K562 (cell line): ENCODE measurements around the gene RSPH9. TPM values are rescaled to one million over a fixed set of nuclear protein-coding genes. Genes with fewer than 3 reads are reported as not detected.

ENCODE experiments used
- ETV1 ChIP-seq: fragments of 450-650 bp; conservative IDR thresholded peaks from 2 replicates; pipeline ENCODE4 v1.6.1; 2016; ENCODE audit warnings: missing genetic modification characterization, control low read depth, low read depth, missing compliant biosample characterization
- ETV6 ChIP-seq, 3 experiments: fragments of 150-350 bp in 1 of 3; sonication (generic) in 1 of 3; formaldehyde crosslinking in 1 of 3; IDR thresholded peaks; 2 replicates each; pipeline versions ENCODE4 v1.6.1 to v1.8.0; 2014 to 2022; ENCODE audit warnings: borderline replicate concordance in 2 of 3, low read depth in 2 of 3, antibody characterized with exemption in 1 of 3, low read length in 1 of 3, mild to moderate bottlenecking in 1 of 3, missing genetic modification reagents in 1 of 3
- MEF2A ChIP-seq: IDR thresholded peaks from 2 replicates; pipeline ENCODE4 v1.6.1; 2011; ENCODE audit warnings: low read depth, mild to moderate bottlenecking, low read length, moderate library complexity; ENCODE audit not compliant: control insufficient read depth
- MXI1 ChIP-seq: IDR thresholded peaks from 2 replicates; pipeline ENCODE4 v1.6.1; 2011; ENCODE audit warnings: low read depth, mild to moderate bottlenecking, improper control_type of control experiment, low read length
- PCBP2 ChIP-seq: fragments of 200-400 bp; formaldehyde crosslinking; IDR thresholded peaks from 2 replicates; pipeline ENCODE4 v1.6.1; 2018; ENCODE audit warnings: low read length, low read depth, mild to moderate bottlenecking, moderate library complexity; ENCODE audit not compliant: poor library complexity, severe bottlenecking
- PHF20 ChIP-seq: fragments of 450-650 bp; IDR thresholded peaks from 2 replicates; pipeline ENCODE4 v1.6.1; 2018; ENCODE audit not compliant: partially characterized antibody
- POLR3A ChIP-seq: IDR thresholded peaks from 2 replicates; pipeline ENCODE4 v1.6.1; 2011; ENCODE audit warnings: borderline replicate concordance, mild to moderate bottlenecking, moderate library complexity; ENCODE audit not compliant: insufficient read length, insufficient read depth; ENCODE audit errors: extremely low read depth
- RBM22 ChIP-seq: fragments of 200-400 bp; formaldehyde crosslinking; IDR thresholded peaks from 2 replicates; pipeline ENCODE4 v1.6.1; 2018; ENCODE audit warnings: low read length, low read depth; ENCODE audit not compliant: poor library complexity, severe bottlenecking
- SMAD1 ChIP-seq: fragments of 150-350 bp; IDR thresholded peaks from 2 replicates; pipeline ENCODE4 v1.6.1; 2014; ENCODE audit warnings: low read length, low read depth; ENCODE audit not compliant: partially characterized antibody
- SOX6 ChIP-seq: fragments of 450-650 bp; IDR thresholded peaks from 2 replicates; pipeline ENCODE4 v1.6.1; 2014; ENCODE audit warnings: mild to moderate bottlenecking
- TCFL5 ChIP-seq: fragments of 250-450 bp; sonication (Bioruptor Pico); conservative IDR thresholded peaks from 2 replicates; pipeline ENCODE4 v1.6.1; 2021; ENCODE audit warnings: mild to moderate bottlenecking, moderate library complexity, matching md5 sums
- YBX1 ChIP-seq: fragments of 450-650 bp; IDR thresholded peaks from 2 replicates; pipeline ENCODE4 v1.7.1; 2016; ENCODE audit warnings: mild to moderate bottlenecking
- ZBTB17 ChIP-seq: fragments of 450-650 bp; formaldehyde crosslinking; IDR thresholded peaks from 2 replicates; pipeline ENCODE4 v1.4.0; 2020; ENCODE audit warnings: mild to moderate bottlenecking
- ZNF23 ChIP-seq: fragments of 250-450 bp; sonication (Bioruptor Pico); IDR thresholded peaks from 2 replicates; pipeline ENCODE4 v1.4.0; 2020; ENCODE audit warnings: mild to moderate bottlenecking
- ZNF253 ChIP-seq: fragments of 250-450 bp; sonication (Bioruptor Pico); conservative IDR thresholded peaks from 2 replicates; pipeline ENCODE4 v1.6.1; 2021; ENCODE audit warnings: mild to moderate bottlenecking
- polyA plus RNA-seq, 8 experiments: library from polyadenylated mRNA; depleted of rRNA in 4 of 8; stranded (reverse) in 5 of 8; unstranded in 3 of 8; fragments of >200 nt; fragmentation: Nextera tagmentation in 2 of 8; fragmentation: Illumina TruSeq in 1 of 8; extraction: Ambion mirVana in 2 of 8; extraction: Trizol in 1 of 8; gene quantifications; 2 replicates each; pipeline versions ENCODE4 v1.2.1 to v1.2.3, GENCODE V29; 2011 to 2014; ENCODE audit warnings: inconsistent platforms in 1 of 8, missing spikeins in 1 of 8
- total RNA-seq, 7 experiments: library from RNA; depleted of rRNA in 6 of 7; stranded (reverse); fragments of >200 nt in 6 of 7; fragmentation: Illumina TruSeq in 2 of 7; extraction: Trizol in 2 of 7; gene quantifications; 2 replicates each; pipeline versions ENCODE4 v1.2.1 to v1.2.3, GENCODE V29; 2011 to 2021; ENCODE audit warnings: low replicate concordance in 1 of 7
- TF ChIP-seq, protein P1 (sequence below): fragments of 450-650 bp; IDR thresholded peaks from 2 replicates; pipeline ENCODE4 v1.6.1; 2016; ENCODE audit warnings: missing biosample characterization, missing genetic modification characterization
- TF ChIP-seq, protein P2 (sequence below): fragments of 450-650 bp; formaldehyde crosslinking; IDR thresholded peaks from 2 replicates; pipeline ENCODE4 v1.4.0; 2020; ENCODE audit warnings: mild to moderate bottlenecking, moderate library complexity
- TF ChIP-seq, protein P3 (sequence below): sonication (generic); formaldehyde crosslinking; IDR thresholded peaks from 2 replicates; pipeline ENCODE4 v1.8.0; 2022; ENCODE audit warnings: mild to moderate bottlenecking, missing genetic modification reagents
- TF ChIP-seq, protein P4 (sequence below), 2 experiments: IDR thresholded peaks in 1 of 2; conservative IDR thresholded peaks in 1 of 2; 2 replicates each; pipeline ENCODE4 v1.6.1; 2016; ENCODE audit warnings: low read depth in 2 of 2, mild to moderate bottlenecking in 1 of 2, missing compliant biosample characterization in 1 of 2, missing genetic modification characterization in 1 of 2, moderate library complexity in 1 of 2

RSPH9 gene
- total and polyA plus RNA-seq, 9 of the 15 experiments (the other 6 are each of a cell fraction or from before 2014, with no cell fraction given) = 0.05 to 0.60 (median 0.39) TPM; not detected in 6

DNA sequence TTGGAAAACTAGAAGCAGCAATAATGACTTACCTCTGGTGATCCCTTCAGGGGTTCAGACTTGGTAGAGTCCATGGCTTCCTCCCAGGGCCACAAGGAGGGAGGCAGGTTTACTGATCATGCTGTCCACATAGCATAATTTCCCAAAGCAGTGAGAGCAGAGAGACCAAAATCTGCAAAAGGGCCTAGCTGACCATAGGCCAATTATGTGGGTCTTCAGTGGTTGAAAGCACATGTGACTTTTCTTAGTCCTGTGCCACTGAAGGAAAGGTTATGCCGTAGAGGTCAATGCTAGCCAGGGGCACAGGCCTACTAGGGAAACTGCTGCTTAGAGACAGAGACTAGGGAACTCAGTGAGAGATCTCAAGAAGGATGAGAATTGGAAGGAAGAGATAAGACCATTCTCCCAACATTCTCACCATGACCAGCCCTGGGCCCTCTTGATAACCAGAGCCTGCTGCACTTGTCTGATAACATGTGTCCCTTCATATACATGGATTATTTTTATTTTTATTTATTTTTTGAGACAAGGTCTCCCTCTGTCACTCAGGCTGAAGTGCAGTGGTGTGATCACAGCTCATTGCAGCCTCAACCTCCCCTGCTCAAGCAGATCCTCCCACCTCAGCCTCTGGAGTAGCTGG, 13.7 kb upstream of the RSPH9 start (continued):
- TF ChIP-seq RBM22 (no peak), MXI1 (no peak; the same call in 1 of the 2 replicates), ZNF253 (CRISPR knock-in tag) (no peak), MEF2A (no peak; the same call in 1 of the 2 replicates), TCFL5 (CRISPR knock-in tag) (no peak), ETV6 (IDR thresholded peaks at IDR 0.05; ENCODE audit: borderline replicate concordance in 1 of 2, low read depth in 2 of 2, low read length in 1 of 2) (0 out of 4 replicates have a peak, but pooled peaks of 1 of the 2 experiments have one; percentile 68), ETV6 (CRISPR knock-in tag; IDR thresholded peaks at IDR 0.05; ENCODE audit: borderline replicate concordance) (no peak), SMAD1 (peak; percentile 88), ETV1 (peak; percentile 64), SOX6 (peak; percentile 99), PHF20 (no peak), ZNF23 (no peak), PCBP2 (no peak), POLR3A (no peak), YBX1 (no peak), ZBTB17 (peak; percentile 85)
- TF ChIP-seq, protein P1, sequence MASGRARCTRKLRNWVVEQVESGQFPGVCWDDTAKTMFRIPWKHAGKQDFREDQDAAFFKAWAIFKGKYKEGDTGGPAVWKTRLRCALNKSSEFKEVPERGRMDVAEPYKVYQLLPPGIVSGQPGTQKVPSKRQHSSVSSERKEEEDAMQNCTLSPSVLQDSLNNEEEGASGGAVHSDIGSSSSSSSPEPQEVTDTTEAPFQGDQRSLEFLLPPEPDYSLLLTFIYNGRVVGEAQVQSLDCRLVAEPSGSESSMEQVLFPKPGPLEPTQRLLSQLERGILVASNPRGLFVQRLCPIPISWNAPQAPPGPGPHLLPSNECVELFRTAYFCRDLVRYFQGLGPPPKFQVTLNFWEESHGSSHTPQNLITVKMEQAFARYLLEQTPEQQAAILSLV (tag) = no peak
- TF ChIP-seq, protein P2, sequence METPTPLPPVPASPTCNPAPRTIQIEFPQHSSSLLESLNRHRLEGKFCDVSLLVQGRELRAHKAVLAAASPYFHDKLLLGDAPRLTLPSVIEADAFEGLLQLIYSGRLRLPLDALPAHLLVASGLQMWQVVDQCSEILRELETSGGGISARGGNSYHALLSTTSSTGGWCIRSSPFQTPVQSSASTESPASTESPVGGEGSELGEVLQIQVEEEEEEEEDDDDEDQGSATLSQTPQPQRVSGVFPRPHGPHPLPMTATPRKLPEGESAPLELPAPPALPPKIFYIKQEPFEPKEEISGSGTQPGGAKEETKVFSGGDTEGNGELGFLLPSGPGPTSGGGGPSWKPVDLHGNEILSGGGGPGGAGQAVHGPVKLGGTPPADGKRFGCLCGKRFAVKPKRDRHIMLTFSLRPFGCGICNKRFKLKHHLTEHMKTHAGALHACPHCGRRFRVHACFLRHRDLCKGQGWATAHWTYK = peak; percentile 97
- TF ChIP-seq, protein P3, sequence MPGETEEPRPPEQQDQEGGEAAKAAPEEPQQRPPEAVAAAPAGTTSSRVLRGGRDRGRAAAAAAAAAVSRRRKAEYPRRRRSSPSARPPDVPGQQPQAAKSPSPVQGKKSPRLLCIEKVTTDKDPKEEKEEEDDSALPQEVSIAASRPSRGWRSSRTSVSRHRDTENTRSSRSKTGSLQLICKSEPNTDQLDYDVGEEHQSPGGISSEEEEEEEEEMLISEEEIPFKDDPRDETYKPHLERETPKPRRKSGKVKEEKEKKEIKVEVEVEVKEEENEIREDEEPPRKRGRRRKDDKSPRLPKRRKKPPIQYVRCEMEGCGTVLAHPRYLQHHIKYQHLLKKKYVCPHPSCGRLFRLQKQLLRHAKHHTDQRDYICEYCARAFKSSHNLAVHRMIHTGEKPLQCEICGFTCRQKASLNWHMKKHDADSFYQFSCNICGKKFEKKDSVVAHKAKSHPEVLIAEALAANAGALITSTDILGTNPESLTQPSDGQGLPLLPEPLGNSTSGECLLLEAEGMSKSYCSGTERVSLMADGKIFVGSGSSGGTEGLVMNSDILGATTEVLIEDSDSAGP = no peak
- TF ChIP-seq, protein P4, sequence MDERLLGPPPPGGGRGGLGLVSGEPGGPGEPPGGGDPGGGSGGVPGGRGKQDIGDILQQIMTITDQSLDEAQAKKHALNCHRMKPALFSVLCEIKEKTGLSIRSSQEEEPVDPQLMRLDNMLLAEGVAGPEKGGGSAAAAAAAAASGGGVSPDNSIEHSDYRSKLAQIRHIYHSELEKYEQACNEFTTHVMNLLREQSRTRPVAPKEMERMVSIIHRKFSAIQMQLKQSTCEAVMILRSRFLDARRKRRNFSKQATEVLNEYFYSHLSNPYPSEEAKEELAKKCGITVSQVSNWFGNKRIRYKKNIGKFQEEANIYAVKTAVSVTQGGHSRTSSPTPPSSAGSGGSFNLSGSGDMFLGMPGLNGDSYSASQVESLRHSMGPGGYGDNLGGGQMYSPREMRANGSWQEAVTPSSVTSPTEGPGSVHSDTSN (CRISPR knock-in tag; IDR thresholded peaks at IDR 0.05; ENCODE audit: low read depth) = peak; percentile 76
- TF ChIP-seq, protein P4 (tag; conservative IDR thresholded peaks at IDR 0.05; ENCODE audit: low read depth) = peak; percentile 85
